NCI-H748 (cell line): Measurements from ENCODE around the gene ASCL1.

ENCODE experiments used
- DNase-seq: peaks from one replicate; lab custom pipeline; 2025; ENCODE audit not compliant: unreplicated experiment; lab: John Stamatoyannopoulos, UW

The ASCL1 gene

GRCh38 chr12:102950950-102951619 is 6.4 kb upstream of the ASCL1 start:
- peak; percentile 88 for DNase-seq

GRCh38 chr12:102951841-102952240 is 5.6 kb upstream of the ASCL1 start:
- peak; percentile 69 for DNase-seq

GRCh38 chr12:102953221-102953620 is 4.3 kb upstream of the ASCL1 start:
- DNase-seq, result peak; percentile 18

GRCh38 chr12:102954134-102954533 is 3.3 kb upstream of the ASCL1 start:
- no peak for DNase-seq

- peak; percentile 81 for DNase-seq
Measured at GRCh38 chr12:102955926-102956737, 1.3 kb upstream of the ASCL1 start.

- DNase-seq, result peak; percentile 64
Measured at GRCh38 chr12:102956738-102957327, 641 bp upstream of the ASCL1 start.

GRCh38 chr12:102958073-102958829 is 777 bp downstream of the ASCL1 start:
- peak; percentile 74 for DNase-seq

GRCh38 chr12:102958830-102959176 is 1.3 kb downstream of the ASCL1 start:
- DNase-seq, result no peak

- DNase-seq, result peak; percentile 76
Measured at GRCh38 chr12:102959391-102959790, 1.9 kb downstream of the ASCL1 start.

- DNase-seq, result peak; percentile 94
Measured at GRCh38 chr12:102960766-102961465, 3.4 kb downstream of the ASCL1 start.

- DNase-seq, result peak; percentile 94
Measured at GRCh38 chr12:102961466-102961855, 4.0 kb downstream of the ASCL1 start.

- DNase-seq, result peak; percentile 54
Measured at GRCh38 chr12:102962532-102962931, 5.1 kb downstream of the ASCL1 start.

- DNase-seq, result peak; percentile 54
Measured at GRCh38 chr12:102962986-102963385, 5.5 kb downstream of the ASCL1 start.

- no peak for DNase-seq
Measured at GRCh38 chr12:102963796-102964195, 6.3 kb downstream of the ASCL1 start.

GRCh38 chr12:102964872-102965271 is 7.4 kb downstream of the ASCL1 start:
- peak; percentile 7 for DNase-seq

- DNase-seq, result peak; percentile 10
Measured at GRCh38 chr12:102965281-102966155, 8.0 kb downstream of the ASCL1 start.

- DNase-seq, result no peak
Measured at GRCh38 chr12:102966200-102966863, 8.9 kb downstream of the ASCL1 start.

- DNase-seq, result no peak
Measured at GRCh38 chr12:102970780-102971179, 13.3 kb downstream of the ASCL1 start.

- peak; percentile 94 for DNase-seq
Measured at GRCh38 chr12:102971227-102971626, 13.8 kb downstream of the ASCL1 start.
